ENCODE measurements around the gene PM20D1.

PM20D1 gene

GRCh38 chr1:205837382-205837970, 12.5 kb downstream of the PM20D1 start:
- ChIA-PET POLR2A (no interaction called here), CTCF (interaction anchor here (1.0 kb wide), 1 partner anchor 140 kb away, joined by 3 read pairs; no protein-coding TSS in a partner anchor)
- no peak for DNase-seq (ENCODE audit: low read depth, low spot score)
- TF ChIP-seq CTCF (IDR thresholded peaks at IDR 0.05; ENCODE audit: insufficient read depth, low read length, missing control alignments), result no peak
- H3K4me3 ChIP-seq (ENCODE audit: low read depth, low read length), result no peak overlapping the region

GRCh38 chr1:205834751-205835150, 15.2 kb downstream of the PM20D1 start:
- POLR2A ChIA-PET, result no interaction called here
- DNase-seq (ENCODE audit: low read depth, low spot score), result no peak
- no peak for TF ChIP-seq CTCF (IDR thresholded peaks at IDR 0.05; ENCODE audit: insufficient read depth, low read length, missing control alignments)
- H3K4me3 ChIP-seq (ENCODE audit: low read depth, low read length), result no peak overlapping the region
- CTCF ChIA-PET, result interaction anchor here (1.2 kb wide), 1 partner anchor 85 kb away, joined by 3 read pairs; no protein-coding TSS in a partner anchor

GRCh38 chr1:205832326-205832751, 17.6 kb downstream of the PM20D1 start:
- H3K4me3 ChIP-seq (ENCODE audit: low read depth, low read length), result no peak overlapping the region
- POLR2A ChIA-PET, result no interaction called here
- TF ChIP-seq CTCF (IDR thresholded peaks at IDR 0.05; ENCODE audit: insufficient read depth, low read length, missing control alignments), result no peak
- CTCF ChIA-PET, result interaction anchor here (2.0 kb wide), 1 partner anchor 145 kb away, joined by 5 read pairs; no protein-coding TSS in a partner anchor
- no peak for DNase-seq (ENCODE audit: low read depth, low spot score)

- TF ChIP-seq CTCF (IDR thresholded peaks at IDR 0.05; ENCODE audit: insufficient read depth, low read length, missing control alignments), result no peak
- ChIA-PET POLR2A (no interaction called here), CTCF (interaction anchor here (1.7 to 2.9 kb wide), 2 partner anchors 37 to 169 kb away, joined by 7 to 8 read pairs; no protein-coding TSS in a partner anchor)
- no peak for DNase-seq (ENCODE audit: low read depth, low spot score)
- no peak overlapping the region for H3K4me3 ChIP-seq (ENCODE audit: low read depth, low read length)
Observed at GRCh38 chr1:205827623-205828022, 22.3 kb downstream of the PM20D1 start.

GRCh38 chr1:205826995-205827394, 22.9 kb downstream of the PM20D1 start:
- no peak for TF ChIP-seq CTCF (IDR thresholded peaks at IDR 0.05; ENCODE audit: insufficient read depth, low read length, missing control alignments)
- no peak for DNase-seq (ENCODE audit: low read depth, low spot score)
- no peak overlapping the region for H3K4me3 ChIP-seq (ENCODE audit: low read depth, low read length)
- ChIA-PET POLR2A (no interaction called here), CTCF (interaction anchor here (1.7 to 2.9 kb wide), 2 partner anchors 36 to 168 kb away, joined by 7 to 8 read pairs; no protein-coding TSS in a partner anchor)

GRCh38 chr1:205826016-205826806, 23.7 kb downstream of the PM20D1 start:
- no peak for DNase-seq (ENCODE audit: low read depth, low spot score)
- H3K4me3 ChIP-seq (ENCODE audit: low read depth, low read length), result no peak overlapping the region
- POLR2A ChIA-PET, result interaction anchor here (0.6 kb wide), 1 partner anchor 13 kb away, joined by 3 read pairs; the partner anchor contains the start of gene SLC41A1
- no peak for TF ChIP-seq CTCF (IDR thresholded peaks at IDR 0.05; ENCODE audit: insufficient read depth, low read length, missing control alignments)
- CTCF ChIA-PET, result interaction anchor here (1.1 to 2.9 kb wide), 4 partner anchors 15 to 167 kb away, joined by 4 to 8 read pairs (median 6); no protein-coding TSS in a partner anchor
